HL-60 (cell line): ENCODE data around the gene CLNK.

ENCODE experiments used
- TF ChIP-seq, protein P1 (sequence below): IDR thresholded peaks from one replicate; pipeline ENCODE4 v1.5.1; 2011; ENCODE audit warnings: low read length, control low read depth, inconsistent platforms; ENCODE audit not compliant: insufficient read depth
- TF ChIP-seq, protein P2 (sequence below): IDR thresholded peaks from 2 replicates; pipeline ENCODE4 v1.6.1; 2012; ENCODE audit warnings: low read depth; ENCODE audit not compliant: insufficient replicate concordance

DNA sequence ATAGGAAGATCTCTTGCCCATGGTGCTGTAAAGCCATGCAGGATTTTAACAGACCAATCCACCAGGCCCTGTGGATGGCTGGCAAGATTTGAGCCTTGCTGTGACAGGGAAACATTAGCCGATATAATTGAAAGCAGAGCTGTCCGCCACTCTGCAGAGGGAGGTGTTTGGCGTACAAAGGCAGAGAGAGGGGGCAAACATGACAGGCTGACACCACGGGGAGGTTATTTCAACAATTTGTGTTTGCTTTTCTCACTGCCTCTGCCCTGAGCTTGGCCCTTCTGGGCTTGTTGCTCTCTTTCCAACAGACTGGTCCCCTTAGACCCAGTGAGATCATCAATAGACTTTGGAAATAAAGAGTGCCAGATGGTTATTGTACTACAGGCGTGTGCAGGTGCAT is 59.4 kb downstream of the CLNK start:
- TF ChIP-seq, protein P1, sequence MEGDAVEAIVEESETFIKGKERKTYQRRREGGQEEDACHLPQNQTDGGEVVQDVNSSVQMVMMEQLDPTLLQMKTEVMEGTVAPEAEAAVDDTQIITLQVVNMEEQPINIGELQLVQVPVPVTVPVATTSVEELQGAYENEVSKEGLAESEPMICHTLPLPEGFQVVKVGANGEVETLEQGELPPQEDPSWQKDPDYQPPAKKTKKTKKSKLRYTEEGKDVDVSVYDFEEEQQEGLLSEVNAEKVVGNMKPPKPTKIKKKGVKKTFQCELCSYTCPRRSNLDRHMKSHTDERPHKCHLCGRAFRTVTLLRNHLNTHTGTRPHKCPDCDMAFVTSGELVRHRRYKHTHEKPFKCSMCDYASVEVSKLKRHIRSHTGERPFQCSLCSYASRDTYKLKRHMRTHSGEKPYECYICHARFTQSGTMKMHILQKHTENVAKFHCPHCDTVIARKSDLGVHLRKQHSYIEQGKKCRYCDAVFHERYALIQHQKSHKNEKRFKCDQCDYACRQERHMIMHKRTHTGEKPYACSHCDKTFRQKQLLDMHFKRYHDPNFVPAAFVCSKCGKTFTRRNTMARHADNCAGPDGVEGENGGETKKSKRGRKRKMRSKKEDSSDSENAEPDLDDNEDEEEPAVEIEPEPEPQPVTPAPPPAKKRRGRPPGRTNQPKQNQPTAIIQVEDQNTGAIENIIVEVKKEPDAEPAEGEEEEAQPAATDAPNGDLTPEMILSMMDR = no peak
- TF ChIP-seq, protein P2, sequence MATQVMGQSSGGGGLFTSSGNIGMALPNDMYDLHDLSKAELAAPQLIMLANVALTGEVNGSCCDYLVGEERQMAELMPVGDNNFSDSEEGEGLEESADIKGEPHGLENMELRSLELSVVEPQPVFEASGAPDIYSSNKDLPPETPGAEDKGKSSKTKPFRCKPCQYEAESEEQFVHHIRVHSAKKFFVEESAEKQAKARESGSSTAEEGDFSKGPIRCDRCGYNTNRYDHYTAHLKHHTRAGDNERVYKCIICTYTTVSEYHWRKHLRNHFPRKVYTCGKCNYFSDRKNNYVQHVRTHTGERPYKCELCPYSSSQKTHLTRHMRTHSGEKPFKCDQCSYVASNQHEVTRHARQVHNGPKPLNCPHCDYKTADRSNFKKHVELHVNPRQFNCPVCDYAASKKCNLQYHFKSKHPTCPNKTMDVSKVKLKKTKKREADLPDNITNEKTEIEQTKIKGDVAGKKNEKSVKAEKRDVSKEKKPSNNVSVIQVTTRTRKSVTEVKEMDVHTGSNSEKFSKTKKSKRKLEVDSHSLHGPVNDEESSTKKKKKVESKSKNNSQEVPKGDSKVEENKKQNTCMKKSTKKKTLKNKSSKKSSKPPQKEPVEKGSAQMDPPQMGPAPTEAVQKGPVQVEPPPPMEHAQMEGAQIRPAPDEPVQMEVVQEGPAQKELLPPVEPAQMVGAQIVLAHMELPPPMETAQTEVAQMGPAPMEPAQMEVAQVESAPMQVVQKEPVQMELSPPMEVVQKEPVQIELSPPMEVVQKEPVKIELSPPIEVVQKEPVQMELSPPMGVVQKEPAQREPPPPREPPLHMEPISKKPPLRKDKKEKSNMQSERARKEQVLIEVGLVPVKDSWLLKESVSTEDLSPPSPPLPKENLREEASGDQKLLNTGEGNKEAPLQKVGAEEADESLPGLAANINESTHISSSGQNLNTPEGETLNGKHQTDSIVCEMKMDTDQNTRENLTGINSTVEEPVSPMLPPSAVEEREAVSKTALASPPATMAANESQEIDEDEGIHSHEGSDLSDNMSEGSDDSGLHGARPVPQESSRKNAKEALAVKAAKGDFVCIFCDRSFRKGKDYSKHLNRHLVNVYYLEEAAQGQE = no peak
